ENCODE data around the gene VPS33B. TPM values are rescaled to one million over a fixed set of nuclear protein-coding genes. Genes with fewer than 3 reads are reported as not detected.

Gene VPS33B
- total RNA-seq, 4 donors from 2014 or later, result 3.3 to 9.0 (median 8.1) TPM

DNA sequence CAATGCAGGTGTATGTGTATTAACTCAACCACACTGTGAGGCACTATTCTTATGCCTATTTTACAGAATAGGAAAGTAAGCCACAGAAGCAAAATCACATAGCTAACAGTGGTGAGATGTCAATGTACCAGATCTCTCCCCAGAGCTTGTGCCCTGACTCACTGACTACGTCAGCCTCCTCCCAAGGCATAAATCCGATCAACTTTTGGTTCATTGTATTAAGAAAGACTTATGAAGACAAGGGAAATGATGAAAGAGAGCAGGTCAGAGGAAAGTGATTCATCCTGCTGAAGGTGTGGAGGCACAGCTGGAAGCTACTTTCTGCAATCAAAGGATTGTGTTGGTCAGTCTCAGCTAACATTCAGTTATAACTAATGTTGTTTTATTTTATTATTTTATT lies 44.6 kb upstream of the VPS33B start:
- Histone ChIP-seq H3K4me3 (no peak overlapping the region), H3K36me3 (no peaks in the 10 kb centered on the region), H3K27ac (no peak overlapping the region), H3K9me3 (no peaks in the 10 kb centered on the region), H3K27me3 (peaks cover 0 to 25% (median 0%) of the 10 kb centered on the region in 4 donors), H3K4me1 (no peaks in the 10 kb centered on the region)
- DNase-seq, result no peak
- WGBS, 2 donors, result 16 to 66% methylated on average over 2 of the region's 2 CpGs
- intact Hi-C loops (cut with DNase I), result no loop called here
- TF ChIP-seq, protein P1, sequence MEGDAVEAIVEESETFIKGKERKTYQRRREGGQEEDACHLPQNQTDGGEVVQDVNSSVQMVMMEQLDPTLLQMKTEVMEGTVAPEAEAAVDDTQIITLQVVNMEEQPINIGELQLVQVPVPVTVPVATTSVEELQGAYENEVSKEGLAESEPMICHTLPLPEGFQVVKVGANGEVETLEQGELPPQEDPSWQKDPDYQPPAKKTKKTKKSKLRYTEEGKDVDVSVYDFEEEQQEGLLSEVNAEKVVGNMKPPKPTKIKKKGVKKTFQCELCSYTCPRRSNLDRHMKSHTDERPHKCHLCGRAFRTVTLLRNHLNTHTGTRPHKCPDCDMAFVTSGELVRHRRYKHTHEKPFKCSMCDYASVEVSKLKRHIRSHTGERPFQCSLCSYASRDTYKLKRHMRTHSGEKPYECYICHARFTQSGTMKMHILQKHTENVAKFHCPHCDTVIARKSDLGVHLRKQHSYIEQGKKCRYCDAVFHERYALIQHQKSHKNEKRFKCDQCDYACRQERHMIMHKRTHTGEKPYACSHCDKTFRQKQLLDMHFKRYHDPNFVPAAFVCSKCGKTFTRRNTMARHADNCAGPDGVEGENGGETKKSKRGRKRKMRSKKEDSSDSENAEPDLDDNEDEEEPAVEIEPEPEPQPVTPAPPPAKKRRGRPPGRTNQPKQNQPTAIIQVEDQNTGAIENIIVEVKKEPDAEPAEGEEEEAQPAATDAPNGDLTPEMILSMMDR (IDR thresholded peaks at IDR 0.05), result no peak
- no peak for TF ChIP-seq POLR2A (IDR thresholded peaks at IDR 0.05)

- Histone ChIP-seq H3K27me3 (peaks cover 0 to 18% (median 0%) of the 10 kb centered on the region in 4 donors), H3K4me3 (no peak overlapping the region), H3K36me3 (no peaks in the 10 kb centered on the region), H3K4me1 (no peaks in the 10 kb centered on the region), H3K9me3 (no peaks in the 10 kb centered on the region), H3K27ac (no peak overlapping the region)
- TF ChIP-seq POLR2A (IDR thresholded peaks at IDR 0.05), result no peak
- TF ChIP-seq, protein P1 (IDR thresholded peaks at IDR 0.05), result no peak
- DNase-seq, result no peak
- intact Hi-C loops (cut with DNase I), result no loop called here
- WGBS, 2 donors, result 71 to 75% methylated on average over 1 to 2 of the region's 2 CpGs
Measured at GRCh38 chr15:91065505-91065904, 43.1 kb upstream of the VPS33B start.

GRCh38 chr15:91061997-91062396 lies 39.6 kb upstream of the VPS33B start:
- H3K27ac ChIP-seq, result no peak overlapping the region
- H3K9me3 ChIP-seq, result no peaks in the 10 kb centered on the region
- intact Hi-C loops (cut with DNase I), result no loop called here
- DNase-seq, result no peak
- H3K4me1 ChIP-seq, result no peaks in the 10 kb centered on the region
- peaks cover 0 to 37% (median 0%) of the 10 kb centered on the region in 4 donors for H3K27me3 ChIP-seq
- H3K36me3 ChIP-seq, result no peaks in the 10 kb centered on the region
- TF ChIP-seq POLR2A (IDR thresholded peaks at IDR 0.05), result no peak
- TF ChIP-seq, protein P1 (IDR thresholded peaks at IDR 0.05), result no peak
- no peak overlapping the region for H3K4me3 ChIP-seq
- 56 to 58% methylated on average over 5 of the region's 5 CpGs for WGBS, 2 donors

DNA sequence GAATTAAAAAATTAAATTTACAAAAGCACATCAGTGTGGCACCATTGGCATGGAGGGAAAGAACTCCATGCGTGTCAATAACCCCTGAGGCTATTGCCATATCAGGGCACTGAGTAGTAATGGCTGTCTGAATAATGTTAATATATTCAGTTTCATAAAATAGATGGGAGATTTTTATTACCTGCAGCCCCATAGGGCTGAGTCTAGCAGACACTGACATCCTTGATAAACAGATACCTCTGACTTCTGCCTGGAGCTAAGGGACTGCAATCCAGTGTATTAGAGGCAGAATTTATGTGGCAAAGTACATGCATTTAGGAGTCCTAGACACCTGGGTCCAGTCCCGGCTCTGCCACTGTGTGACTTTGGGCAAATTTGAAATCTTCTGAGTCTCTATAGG lies 38.8 kb upstream of the VPS33B start:
- no peak overlapping the region for H3K27ac ChIP-seq
- no peak overlapping the region for H3K4me3 ChIP-seq
- H3K27me3 ChIP-seq, result peaks cover 0 to 45% (median 0%) of the 10 kb centered on the region in 4 donors
- no peak for TF ChIP-seq POLR2A (IDR thresholded peaks at IDR 0.05)
- TF ChIP-seq, protein P1 (IDR thresholded peaks at IDR 0.05), result no peak
- intact Hi-C loops (cut with DNase I), result no loop called here
- 72 to 74% methylated on average over 2 of the region's 2 CpGs for WGBS, 2 donors
- H3K9me3 ChIP-seq, result no peaks in the 10 kb centered on the region
- no peaks in the 10 kb centered on the region for H3K36me3 ChIP-seq
- H3K4me1 ChIP-seq, result peaks cover 0 to 1% (median 0%) of the 10 kb centered on the region in 3 donors
- DNase-seq, result no peak

DNA sequence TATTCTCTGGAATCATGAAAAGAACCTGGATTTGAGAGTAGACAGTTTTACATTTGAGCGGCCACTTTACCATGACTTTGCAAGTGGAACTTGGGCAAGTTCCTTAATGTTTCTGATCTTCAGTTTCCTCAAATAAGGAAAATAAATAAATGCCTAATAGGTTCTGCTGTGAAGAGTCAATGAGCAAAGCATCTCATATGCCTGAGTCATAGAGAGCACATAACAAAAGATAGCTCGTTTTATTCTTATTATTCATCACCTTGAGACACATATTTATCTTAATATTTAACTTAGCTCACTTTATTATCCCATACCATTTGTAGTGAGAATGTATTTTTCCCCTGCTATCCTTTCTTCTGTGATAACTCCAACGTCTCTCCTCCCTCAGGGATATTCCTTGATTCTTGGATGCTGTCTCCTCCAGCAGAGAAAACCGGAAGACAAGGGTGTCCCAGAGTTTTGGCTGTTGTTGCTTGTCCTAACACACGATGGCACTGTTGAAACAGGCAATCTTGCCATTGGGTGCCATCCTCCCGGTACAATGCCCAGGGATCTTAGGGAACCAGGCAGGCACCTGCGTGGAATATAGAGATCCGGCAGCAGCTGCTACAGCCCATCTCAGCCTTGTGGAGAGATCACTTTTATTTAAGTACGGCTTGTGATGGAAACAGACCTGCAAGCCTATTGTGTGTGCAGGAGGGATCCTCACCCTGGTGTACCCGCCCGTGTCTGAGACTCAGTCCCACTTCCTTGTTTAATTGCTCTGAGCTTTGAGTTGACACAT lies 33.3 kb upstream of the VPS33B start:
- peaks cover 0 to 83% (median 0%) of the 10 kb centered on the region in 4 donors for H3K27me3 ChIP-seq
- no peak overlapping the region for H3K27ac ChIP-seq
- 12 to 16% methylated on average over 10 to 11 of the region's 11 CpGs for WGBS, 2 donors
- intact Hi-C loops (cut with DNase I), result loop anchor here (5.0 kb wide), 2 partner anchors 162 to 217 kb away; no protein-coding TSS in a partner anchor
- H3K4me1 ChIP-seq, result peaks cover 0 to 5% (median 0%) of the 10 kb centered on the region in 3 donors
- H3K9me3 ChIP-seq, result no peaks in the 10 kb centered on the region
- H3K36me3 ChIP-seq, result no peaks in the 10 kb centered on the region
- TF ChIP-seq POLR2A (IDR thresholded peaks at IDR 0.05), result no peak
- TF ChIP-seq, protein P1 (IDR thresholded peaks at IDR 0.05), result peak; percentile 20 to 82 (median 71)
- H3K4me3 ChIP-seq, result no peak overlapping the region
- no peak for DNase-seq
